ENCODE results near the gene TMEM239.
"Not testable (repeated sequence)": the region's sequence is repeated elsewhere in the genome, so short reads cannot be mapped to it uniquely, and the experiment has no call there.

Gene TMEM239

DNA sequence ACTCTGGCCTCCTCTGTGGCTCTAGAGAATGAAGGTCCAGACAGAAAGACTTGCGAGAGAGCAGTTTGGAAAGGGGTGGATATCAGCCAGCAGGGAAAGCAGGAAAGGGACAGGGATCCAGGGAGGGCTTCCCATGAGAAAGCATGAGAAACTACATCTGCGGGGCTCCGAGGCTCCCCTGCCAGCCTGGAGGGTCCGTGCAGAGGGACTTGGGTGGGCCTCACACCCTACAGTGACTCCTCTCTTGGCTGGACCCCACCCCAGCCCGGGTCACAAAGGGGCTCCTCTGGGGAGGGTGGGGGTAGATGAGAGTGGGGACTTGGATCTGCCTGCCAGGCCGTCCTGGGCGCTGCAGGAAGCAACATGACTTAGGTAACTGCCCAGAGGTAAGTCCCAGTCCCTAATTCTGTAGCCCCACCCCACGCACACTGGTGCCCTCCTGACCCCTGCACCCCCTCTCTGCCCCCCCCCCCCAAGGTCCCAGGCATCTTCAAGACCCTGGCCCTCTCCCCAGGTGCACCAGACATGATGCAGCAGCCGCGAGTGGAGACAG, at the start of gene TMEM239:
Gene TMEM239, plus strand, starts transcription at position 335 of the 553 bp plus-strand sequence. Its CDS starts 191 bp downstream, at position 526.
- DNase-seq (ENCODE audit: low spot score) = no peak

DNA sequence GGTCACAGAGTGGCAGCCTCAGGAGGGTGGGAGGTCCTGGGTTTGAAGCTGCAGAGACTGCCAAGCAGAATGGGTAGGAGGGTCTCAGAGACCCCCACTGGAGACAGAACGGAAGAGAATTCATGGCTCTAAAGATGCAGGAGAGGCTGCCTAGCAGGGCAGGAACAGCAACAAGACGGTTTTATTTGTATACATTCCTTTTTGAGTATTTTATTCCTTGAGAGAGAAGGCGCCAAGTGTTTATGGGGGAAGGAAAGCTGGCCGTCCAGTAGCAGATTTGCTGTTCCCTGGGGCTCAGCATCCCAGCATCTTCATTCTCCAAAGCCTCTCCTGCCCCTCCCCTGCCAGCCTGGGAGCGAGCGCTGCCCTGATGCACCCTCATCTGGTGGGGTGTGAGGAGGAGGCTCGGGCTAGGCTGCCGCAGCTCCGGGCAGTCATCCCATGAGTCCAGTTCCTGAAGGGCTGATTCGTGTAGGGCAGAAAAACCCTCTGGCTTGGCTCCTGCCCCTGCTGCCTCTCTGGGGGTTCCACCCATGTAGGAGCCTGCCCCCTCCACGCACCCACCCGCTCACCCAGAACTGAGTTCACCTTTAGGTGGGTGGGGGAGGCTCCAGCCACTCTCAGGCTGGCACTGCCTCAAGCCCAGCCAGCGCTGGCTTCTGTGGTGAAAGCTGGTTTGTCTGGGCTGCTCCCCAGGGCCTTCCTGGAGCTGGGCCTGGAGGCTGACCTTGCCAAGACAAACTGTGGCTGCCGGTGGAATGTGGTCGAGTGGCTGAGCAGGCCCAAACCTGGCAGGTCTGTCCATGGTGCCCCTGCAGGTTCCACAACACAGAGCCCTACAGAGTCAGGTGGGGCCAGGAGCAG, 48.2 kb upstream of the TMEM239 start:
- DNase-seq (ENCODE audit: low spot score) = peak; percentile 23

DNA sequence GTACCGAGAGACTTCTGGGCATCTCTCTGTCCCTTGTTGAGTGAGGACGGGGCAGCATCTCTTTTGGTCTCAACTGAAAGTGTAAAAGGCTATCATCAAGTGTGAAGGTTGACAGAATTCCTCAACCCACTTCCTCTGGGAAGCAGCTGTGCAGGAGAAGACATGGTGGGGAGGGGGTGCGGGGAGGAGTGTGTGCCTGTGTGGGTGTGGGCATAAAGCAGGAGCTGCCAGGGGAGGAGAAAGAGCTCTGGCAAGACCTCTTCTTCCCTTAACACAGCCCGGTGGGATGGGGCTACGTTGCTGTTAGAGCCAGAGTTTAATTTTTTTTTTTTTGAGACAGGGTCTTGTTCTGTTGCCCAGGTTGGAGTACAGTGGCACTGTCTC, 47.5 kb upstream of the TMEM239 start:
- no peak for DNase-seq (ENCODE audit: low spot score)

DNA sequence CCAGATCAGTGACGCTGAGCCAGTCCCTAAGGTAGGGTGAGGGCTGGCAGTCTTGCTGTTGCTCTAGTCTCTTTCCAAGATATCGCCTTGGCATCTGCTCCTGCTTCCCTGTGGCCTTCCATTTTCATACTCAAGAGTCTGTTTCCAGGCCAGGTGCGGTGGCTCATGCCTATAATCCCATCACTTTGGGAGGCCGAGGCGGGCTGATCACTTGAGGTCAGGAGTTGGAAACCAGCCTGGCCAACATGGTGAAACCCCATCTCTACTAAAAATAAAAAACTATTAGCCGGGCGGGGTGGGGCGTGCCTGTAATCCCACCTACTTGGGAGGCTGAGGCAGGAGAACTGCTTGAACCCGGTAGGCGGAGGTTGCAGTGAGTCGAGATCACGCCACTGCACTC, 46.1 kb upstream of the TMEM239 start:
- DNase-seq (ENCODE audit: low spot score) = not testable (repeated sequence)

DNA sequence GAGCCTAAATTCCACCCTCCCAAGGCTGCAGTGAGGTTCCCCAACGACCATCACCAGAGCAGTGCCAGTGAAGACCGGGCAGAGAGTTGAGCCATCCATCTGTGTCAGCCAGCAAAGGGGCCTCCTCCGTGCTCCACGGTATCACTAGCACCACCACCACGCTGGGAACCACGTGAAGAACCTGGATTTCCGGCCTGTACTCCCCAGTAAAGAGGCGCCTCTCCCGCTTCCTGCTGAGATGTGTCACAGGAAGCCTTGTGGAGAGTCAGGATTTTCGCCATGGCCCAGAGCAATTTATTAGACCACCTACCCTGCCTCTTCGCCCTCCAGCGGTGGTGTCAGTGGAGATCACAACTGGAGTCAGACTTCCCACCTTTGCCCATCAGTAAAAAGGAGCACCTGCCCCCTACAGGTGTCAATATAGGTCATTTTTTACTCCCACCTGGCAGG, 44.5 kb upstream of the TMEM239 start:
- no peak for DNase-seq (ENCODE audit: low spot score)

DNA sequence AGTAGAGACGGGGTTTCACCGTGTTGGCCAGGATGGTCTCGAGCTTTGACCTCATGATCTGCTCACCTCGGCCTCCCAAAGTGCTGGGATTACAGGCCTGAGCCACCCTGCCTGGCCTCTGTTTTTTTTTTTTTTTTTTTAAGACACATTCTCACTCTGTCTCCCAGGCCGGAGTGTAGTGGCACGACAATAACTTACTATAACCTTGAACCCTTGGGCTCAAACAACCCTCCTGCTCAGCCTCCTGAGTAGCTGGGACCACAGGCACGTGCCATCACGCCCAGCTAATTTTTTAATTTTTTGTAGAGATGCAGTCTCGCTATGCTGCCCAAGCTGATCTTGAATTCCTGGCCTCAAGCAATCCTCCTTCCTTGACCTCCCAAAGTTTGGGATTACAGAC, 42.4 kb upstream of the TMEM239 start:
- no peak for DNase-seq (ENCODE audit: low spot score)

DNA sequence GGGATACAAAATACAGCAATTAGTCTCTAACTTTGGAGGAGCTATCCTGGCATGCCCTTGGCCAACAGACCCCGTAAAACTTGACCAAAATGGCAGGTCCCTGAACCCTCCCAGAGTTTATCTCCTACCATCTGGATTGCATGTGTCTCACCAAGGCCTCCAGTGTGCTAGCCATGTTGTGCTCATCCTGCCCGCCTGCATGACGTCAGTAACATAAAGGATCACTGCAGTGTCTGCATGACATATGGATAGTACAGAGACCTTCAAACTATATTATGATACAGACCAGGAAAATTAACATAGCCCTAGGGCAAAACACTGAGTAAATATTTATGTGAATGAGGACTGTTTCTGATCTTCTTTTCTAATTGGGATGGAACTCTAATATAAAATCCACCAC, 41.0 kb upstream of the TMEM239 start:
- no peak for DNase-seq (ENCODE audit: low spot score)

DNA sequence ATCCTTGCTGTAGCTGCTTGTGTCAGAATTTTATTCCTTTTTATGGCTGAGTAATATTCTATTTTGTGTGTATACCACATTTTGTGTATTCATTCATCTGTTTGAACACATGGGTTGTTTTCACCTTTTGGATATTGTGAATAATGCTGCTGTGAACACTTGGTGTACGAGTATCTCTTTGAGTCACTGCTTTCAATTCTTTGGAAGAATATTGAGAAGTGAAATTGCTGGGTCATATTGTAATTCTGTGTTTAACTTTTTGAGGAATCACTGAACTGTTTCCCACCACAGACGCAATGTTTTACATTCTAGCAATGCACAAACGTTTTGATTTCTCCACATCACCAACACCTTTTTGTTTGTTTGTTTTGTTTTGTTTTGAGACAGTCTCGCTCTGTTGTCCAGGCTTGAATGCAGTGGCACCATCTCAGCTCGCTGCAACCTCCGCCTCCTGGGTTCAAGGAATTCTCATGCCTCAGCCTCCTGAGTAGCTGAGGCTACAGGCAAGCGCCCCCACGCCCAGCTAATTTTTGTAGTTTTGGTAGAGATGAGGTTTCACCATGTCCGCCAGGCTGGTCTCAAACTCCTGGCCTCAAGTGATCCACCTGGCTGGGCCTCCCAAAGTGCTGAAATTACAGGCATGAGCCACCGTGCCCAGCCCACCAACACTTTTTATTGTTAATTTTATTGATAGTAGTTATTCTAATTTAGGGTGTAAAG, 37.4 kb upstream of the TMEM239 start:
- no peak for DNase-seq (ENCODE audit: low spot score)

DNA sequence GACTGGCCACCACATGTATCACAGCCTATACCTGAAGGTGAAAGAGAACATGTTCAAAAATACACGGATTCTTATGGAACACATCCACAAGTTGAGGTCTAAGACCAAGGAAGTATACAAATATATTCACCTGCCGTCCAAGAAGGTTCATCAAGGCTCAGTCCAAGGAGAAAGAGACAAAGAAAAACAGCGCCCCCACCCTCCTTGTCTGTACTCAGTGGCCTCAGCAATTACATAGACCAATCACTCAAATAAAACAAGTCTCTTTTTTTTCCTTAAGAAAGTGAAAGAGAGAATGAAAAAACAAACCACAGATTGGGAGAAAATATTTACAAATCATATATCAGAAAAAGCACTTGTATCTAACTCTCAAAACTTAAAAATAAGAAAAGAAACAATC, 35.2 kb upstream of the TMEM239 start:
- DNase-seq (ENCODE audit: low spot score) = no peak

DNA sequence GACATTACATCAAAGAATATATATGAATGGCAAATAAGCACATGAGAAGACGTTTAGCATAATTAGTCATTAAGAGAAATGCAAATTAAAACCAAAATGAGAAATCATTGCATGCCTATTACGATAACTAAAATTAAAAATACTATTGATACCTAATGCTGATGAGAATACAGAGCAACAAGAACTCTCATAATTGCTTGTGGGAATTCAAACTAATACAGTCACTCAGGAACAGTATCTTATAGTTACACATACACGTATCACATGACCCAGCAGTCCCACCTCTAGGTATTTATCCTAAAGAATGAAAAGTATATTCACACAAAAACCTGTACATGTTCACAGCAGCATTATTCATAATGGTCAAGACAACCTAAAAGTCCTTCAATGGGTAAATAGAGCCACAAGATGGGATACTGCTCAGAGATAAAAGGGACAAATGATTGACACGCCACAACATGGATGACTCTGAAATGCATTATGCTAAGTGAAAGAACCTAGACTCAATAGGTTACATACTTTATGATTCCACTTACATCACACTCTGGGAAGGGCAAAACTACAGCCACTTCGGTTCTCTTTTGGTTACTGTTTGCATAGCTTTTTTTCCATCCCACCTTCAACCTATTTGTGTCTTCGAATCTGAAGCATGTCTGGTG, 32.1 kb upstream of the TMEM239 start:
- DNase-seq (ENCODE audit: low spot score) = no peak

DNA sequence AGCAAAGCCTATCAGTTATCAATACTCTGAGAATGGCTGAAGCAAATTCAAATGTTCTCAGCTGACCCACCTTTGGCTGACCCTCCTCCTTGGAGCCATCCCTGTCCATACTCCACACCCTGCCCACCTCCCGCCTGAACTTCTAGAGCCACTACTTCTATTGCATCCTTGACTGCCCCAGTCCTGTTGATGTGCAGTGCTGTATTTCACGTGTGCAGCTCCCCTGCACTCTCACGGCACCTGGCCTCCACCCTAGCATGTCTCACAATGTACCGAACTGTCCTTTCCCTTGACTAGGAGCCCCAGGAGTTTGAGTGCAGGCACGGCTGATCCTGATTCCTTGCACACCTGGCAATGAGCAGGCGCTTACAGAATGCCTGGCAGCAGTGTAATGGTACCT, 22.7 kb upstream of the TMEM239 start:
- no peak for DNase-seq (ENCODE audit: low spot score)

DNA sequence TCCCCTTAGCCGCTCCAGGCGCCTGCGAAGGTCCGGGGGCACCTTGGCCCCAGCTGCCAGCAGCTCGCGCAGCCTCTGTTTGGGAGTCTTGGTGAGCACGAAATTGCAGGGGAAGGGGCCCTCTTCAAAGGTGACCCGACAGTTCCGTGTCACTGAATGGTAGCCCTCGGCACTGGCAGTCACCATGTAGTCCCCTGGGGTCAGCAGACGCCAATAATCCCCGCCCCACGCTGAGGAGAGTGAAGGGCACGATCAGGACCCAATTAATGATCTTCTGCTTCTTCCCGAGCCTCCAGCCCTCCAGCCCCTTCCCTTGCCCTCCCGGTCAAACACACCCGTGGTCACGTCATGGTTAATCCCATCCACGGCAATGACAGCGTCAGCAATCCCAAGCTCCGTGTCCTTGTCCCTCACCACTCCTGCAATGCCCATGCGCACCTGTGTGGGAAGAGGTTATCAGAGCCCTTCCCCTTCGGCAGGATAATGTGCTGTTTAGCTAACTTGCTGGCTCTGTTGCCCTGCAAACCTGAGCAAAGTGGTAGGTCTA, 21.9 kb upstream of the TMEM239 start:
- no peak for DNase-seq (ENCODE audit: low spot score)

DNA sequence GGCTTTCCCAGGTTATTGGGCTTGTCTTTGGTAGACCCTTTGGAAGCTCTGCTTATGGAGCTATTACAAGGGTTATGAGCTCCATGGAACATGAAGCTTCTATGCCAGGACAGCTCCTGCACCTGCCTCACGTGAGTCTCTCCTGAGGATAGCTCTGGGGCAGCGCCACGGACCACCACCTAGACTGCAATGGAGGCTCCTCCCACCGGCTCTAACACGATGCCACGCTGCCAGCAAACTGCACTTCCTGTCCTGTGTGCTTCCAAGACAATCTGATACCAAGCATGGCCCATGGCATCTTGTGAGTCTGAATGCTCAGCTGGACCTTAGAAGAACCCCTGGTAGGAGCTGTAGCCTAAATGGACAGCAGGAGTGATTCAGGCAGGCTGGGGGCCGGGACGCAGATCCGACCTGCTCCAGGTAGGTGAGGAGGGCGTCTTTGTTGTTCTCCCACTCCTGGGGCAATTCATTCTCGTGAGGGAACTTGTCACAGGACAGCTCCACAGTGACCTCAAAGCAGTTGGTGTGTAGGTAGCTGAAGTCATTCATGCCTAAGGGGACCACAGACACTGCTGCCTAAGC, 21.2 kb upstream of the TMEM239 start:
- DNase-seq (ENCODE audit: low spot score) = no peak

DNA sequence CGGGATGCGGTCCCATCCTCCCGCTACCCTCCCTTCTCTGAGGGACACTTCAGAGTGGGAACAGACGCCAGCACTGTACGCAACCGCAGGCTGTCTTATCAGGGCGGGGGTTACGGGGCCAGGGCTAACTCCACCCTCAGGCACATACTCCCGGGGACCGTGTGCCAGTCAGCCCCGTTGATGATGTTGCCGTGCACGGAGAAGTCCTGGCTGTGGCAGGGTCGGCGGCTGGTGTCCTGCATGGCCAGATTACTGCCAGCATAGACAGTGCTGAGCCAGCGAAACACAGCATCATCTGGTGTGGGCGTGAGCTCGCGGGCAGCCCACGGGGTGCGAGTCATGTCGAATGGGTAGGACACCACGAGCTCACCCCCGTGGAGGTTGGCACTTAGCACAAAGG, 20.7 kb upstream of the TMEM239 start:
- DNase-seq (ENCODE audit: low spot score) = no peak

DNA sequence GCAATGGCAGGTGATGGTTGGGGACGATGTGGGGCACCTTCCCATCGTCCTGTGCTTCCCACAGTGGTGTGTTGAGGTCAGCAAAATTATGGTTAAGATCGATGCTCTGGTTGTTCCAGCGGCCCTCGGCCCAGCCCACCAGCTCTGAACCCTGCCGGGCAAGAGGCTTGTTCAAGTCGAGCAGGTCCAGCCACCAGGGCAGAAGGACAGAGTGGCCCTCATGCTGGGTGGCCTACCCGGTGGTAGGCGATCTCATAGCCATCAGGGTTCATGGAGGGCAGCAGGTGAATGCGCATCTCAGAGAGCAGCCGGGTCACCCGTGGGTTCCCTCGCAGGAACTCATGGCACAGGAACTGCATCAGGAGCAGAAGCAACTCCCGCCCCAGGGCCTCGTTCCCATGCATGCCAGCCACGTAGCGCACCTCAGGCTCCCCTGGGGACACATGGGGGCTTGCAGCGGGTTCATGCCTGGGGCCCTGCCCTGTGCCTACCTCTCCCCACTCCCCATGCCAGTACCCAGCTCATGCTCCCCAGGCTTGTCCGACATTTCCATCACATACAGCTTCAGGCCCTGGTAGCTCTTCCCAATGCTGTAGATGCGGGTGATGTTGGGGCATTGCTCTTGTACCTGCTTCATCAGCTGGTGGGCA, 20.0 kb upstream of the TMEM239 start:
- DNase-seq (ENCODE audit: low spot score) = no peak

DNA sequence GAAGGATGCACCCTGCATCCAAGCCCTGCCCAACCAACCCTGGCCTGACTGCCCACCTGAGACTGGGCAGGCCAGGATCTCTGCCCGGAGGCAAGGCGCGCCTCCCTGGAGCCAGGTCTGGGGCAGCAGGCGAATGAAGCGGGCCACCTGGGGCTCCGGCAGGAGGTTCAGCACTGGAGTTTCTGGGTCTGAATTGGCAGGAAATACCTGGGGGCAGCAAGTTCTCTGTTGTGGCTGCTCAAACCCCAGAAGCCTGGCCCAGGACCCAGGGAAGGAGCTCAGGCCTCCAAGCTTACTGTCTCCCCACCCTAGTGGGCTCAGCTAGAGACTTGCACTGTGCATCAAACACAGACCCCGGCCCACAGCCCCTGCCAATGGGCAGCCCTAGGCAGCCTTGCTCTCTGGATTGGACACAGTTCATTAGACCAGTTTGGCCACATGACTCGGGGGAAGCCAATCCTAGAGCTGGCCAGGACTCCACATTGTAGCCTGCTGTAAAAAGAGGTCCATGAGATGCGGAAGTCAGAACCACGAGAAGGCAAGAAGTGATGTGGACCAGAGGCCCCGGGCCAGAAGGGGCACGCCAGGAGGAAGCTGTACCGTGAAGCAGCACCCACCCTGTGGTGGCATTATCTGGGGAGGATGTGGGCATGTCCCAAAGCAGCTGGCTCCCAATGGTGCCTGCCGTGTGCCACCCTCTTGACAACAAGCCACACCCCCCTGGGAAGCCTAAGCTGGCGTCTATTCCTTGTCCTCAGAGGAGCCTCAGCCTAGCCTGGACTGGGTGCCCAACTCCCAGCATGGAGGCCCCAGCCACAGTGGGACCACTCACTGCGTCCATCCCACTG, 18.8 kb upstream of the TMEM239 start:
- no peak for DNase-seq (ENCODE audit: low spot score)

DNA sequence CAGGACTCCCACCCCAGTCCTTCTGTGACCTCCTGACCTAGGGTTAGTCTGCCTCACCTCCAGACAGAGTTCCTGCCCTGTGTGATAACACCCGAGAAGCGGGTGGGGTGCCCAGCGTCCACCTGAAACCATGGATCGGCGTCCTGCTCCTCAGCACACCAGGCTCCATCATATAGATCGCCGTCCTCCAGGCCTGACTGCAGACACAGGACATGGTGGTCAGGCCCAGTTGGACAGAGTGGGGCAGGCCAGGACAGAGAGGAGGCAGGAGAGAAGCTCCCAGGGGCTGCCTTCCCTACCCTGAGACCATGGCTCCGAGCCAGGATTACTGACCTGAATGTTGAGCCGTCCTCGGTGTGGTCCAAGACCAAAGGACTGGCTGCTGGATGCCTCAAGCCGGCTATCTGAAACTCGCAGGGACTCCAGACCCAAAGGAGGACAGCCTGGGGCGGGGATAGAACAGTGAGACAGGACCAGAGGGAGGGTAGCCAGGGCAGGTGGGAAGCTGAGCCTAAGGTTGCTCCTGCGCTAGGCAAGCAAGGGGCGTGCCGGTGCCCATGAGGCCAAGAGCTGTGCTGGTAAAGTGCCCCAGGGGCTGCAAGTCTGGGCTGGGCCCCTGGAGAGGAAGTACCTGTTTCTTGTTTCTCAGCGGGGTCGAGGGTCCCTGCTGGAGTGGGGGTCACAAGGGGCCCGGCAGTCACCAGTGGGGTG, 17.9 kb upstream of the TMEM239 start:
- no peak for DNase-seq (ENCODE audit: low spot score)

DNA sequence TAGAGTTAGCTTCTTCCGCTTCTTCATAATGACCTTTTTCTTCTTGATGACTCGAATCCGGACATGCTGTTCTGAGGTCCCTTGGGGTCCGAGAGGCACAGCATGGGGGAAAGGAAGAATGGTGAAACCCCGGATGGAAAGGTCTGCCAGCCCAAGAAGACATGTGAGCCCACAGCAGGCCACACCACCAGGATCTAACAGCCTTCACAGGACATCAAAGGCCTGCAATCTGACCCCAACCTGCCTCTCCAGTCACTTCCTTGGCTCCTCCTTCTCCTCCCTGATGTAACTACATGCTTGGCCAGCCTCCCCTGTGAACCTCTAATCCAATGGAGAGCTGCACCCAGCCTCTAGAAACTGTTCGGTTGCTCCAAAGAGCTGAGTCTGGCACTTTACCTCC, 17.4 kb upstream of the TMEM239 start:
- DNase-seq (ENCODE audit: low spot score) = peak; percentile 10

DNA sequence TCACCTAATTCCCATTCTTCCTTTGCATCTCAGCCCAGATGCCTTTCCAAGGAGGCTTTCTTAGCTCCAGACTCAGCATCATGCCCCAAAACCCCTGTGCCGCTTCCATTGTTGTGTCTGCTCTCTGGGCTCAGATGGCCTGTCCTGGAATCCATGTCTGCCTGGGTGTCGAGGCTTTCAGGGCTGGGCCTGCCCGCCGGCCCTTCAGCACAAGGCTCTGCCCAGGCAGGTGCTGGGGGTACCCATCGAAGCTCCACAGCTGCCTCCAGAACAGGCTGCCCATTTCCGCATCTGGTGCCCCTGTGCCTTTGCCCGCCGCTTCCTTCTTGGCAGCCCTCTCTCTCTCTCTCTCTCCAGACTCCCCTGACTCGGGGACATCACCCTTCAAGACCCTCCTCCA, 16.9 kb upstream of the TMEM239 start:
- no peak for DNase-seq (ENCODE audit: low spot score)

All from kidney tubule cell (primary cell).